ENCODE results near the gene TCOF1. TPM values are rescaled to one million over a fixed set of nuclear protein-coding genes. Genes with fewer than 3 reads are reported as not detected.

The TCOF1 gene
- total RNA-seq, 2 donors from 2014 or later, result 23.4 to 47.0 TPM

DNA sequence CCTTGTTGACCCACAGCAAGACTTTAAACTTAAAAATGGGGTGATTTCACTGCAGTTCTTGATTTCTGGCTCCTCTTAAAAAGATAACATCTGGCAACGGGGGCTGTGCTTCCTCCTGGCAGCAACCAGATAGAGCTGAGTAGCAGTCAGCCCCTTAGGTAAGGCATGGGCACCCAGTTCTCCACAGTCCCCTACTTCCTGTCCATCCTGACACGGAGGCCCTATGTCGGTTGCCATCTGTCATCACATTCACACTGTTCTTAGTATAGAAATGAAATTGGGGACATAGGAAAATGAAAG, 43.5 kb downstream of the TCOF1 start:
- TF ChIP-seq, protein P1, sequence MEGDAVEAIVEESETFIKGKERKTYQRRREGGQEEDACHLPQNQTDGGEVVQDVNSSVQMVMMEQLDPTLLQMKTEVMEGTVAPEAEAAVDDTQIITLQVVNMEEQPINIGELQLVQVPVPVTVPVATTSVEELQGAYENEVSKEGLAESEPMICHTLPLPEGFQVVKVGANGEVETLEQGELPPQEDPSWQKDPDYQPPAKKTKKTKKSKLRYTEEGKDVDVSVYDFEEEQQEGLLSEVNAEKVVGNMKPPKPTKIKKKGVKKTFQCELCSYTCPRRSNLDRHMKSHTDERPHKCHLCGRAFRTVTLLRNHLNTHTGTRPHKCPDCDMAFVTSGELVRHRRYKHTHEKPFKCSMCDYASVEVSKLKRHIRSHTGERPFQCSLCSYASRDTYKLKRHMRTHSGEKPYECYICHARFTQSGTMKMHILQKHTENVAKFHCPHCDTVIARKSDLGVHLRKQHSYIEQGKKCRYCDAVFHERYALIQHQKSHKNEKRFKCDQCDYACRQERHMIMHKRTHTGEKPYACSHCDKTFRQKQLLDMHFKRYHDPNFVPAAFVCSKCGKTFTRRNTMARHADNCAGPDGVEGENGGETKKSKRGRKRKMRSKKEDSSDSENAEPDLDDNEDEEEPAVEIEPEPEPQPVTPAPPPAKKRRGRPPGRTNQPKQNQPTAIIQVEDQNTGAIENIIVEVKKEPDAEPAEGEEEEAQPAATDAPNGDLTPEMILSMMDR (IDR thresholded peaks at IDR 0.05), result no peak
- no peak overlapping the region for H3K4me3 ChIP-seq
- no peak for DNase-seq (ENCODE audit: low spot score)
- ATAC-seq (ENCODE audit: insufficient number of reproducible peaks, low FRiP score, low read depth), result no peak
- H3K36me3 ChIP-seq, result peaks cover 39% of the 10 kb centered on the region
- H3K27ac ChIP-seq, result no peak overlapping the region
- H3K4me1 ChIP-seq (ENCODE audit: control insufficient read depth in 1 of 2, low read depth in 2 of 2), result no peaks in the 10 kb centered on the region
- no peaks in the 10 kb centered on the region for H3K9me3 ChIP-seq
- no peaks in the 10 kb centered on the region for H3K27me3 ChIP-seq (replicated peaks; ENCODE audit: insufficient read depth)

DNA sequence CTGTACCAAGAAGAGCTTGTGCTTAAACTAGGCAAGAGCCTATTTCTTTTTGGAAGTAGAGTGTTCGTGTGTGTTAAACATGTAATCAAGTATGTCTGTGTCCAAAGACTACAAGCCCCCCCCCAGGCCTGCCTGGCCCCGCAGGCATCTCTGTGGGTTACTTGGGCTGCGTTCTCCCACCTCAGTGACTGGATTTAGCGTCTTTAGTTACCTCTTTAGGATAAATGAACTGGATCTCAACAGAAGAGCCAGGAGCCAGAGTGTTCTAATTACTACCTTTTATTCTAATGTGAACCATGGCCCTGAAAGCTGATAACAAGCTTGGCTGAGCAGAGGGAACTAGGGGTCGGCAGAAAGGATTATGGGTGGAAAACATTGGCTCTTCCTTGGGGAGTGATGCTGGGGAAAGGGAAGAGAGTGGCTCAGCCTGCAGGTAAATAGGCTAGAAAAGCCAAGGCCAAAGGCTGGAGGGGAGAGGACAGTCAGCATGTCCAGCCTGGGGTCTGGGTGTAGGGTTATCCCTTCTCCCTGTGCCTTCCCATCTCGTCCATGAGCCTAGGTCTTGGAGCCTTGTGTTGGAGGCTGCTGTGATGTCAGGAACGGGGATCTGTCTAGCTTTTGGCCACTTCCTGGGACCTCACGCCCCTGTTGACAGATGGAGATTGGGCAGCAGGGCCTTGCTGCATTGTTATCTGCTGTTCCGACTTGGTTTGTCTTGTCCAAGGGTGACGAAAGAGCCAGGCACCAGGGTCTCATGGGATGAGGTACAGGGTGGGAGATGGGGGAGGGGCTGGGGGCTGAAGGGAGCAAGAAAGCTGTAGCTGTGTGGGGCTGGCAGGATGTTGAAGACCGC, 44.1 kb downstream of the TCOF1 start:
- Histone ChIP-seq H3K27me3 (replicated peaks; ENCODE audit: insufficient read depth) (no peaks in the 10 kb centered on the region), H3K4me3 (no peak overlapping the region), H3K4me1 (ENCODE audit: control insufficient read depth in 1 of 2, low read depth in 2 of 2) (no peaks in the 10 kb centered on the region), H3K9me3 (no peaks in the 10 kb centered on the region), H3K27ac (no peak overlapping the region), H3K36me3 (peaks cover 33% of the 10 kb centered on the region)
- no peak for DNase-seq (ENCODE audit: low spot score)
- ATAC-seq (ENCODE audit: insufficient number of reproducible peaks, low FRiP score, low read depth), result no peak
- TF ChIP-seq, protein P1 (IDR thresholded peaks at IDR 0.05), result no peak

DNA sequence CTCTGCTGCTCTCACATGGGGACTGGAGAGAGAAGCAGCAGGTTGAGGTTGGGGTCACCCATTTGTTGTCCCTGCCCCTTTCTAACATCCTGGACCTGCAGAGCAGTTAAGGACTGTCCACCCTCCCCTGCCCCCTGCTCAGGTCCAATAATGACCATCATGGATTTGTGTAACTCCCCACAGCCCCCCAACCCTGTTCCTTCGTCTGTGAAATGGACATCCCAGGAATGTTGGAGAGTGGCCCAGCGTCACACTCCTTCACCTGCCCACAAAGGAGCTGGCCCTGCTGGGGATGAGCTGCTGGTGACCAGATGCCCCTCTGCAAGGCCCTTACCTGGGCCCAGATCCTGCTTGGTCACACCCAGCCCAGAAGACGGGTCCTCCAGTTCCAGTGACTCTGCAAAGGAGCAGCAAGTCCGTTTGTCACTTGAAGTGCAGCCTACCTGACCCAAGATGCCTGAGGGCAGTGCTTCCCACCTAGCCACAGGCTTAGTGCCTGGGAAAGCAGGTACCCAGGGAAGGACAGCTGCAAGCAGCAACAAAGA, 44.8 kb downstream of the TCOF1 start:
- ATAC-seq (ENCODE audit: insufficient number of reproducible peaks, low FRiP score, low read depth) (no peak), DNase-seq (ENCODE audit: low spot score) (no peak)
- peaks cover 31% of the 10 kb centered on the region for H3K36me3 ChIP-seq

DNA sequence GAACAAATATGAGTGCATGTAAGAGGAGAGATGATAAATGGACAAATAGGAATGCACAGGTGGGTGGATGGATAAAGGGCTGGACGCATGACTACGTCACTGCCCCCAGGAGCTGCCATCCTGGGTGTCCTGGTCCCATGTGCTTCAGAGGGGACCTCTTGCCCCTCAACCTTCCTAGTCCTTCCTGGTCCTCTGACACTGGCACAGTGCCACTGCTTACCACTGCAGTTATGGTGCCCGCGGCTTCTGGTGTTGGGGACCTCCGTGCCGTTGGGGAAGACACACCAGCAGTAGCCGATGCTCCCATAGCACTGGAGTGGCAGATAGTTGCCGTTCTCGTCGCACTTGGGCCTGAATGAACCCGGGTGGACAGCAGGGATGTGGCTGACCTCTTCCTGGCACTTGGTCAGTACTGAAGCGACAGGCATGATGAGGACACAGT, 45.4 kb downstream of the TCOF1 start:
- Histone ChIP-seq H3K36me3 (peaks cover 26% of the 10 kb centered on the region), H3K9me3 (no peaks in the 10 kb centered on the region), H3K27ac (no peak overlapping the region), H3K4me1 (ENCODE audit: control insufficient read depth in 1 of 2, low read depth in 2 of 2) (no peaks in the 10 kb centered on the region), H3K27me3 (replicated peaks; ENCODE audit: insufficient read depth) (no peaks in the 10 kb centered on the region), H3K4me3 (no peak overlapping the region)
- ATAC-seq (ENCODE audit: insufficient number of reproducible peaks, low FRiP score, low read depth), result no peak
- no peak for DNase-seq (ENCODE audit: low spot score)
- TF ChIP-seq, protein P1 (IDR thresholded peaks at IDR 0.05), result no peak

More for the DNA sequence above, 44.8 kb downstream of the TCOF1 start:
- H3K27ac ChIP-seq, result no peak overlapping the region
- H3K4me3 ChIP-seq, result no peak overlapping the region
- H3K4me1 ChIP-seq (ENCODE audit: control insufficient read depth in 1 of 2, low read depth in 2 of 2), result no peaks in the 10 kb centered on the region
- TF ChIP-seq, protein P1 (IDR thresholded peaks at IDR 0.05), result no peak
- no peaks in the 10 kb centered on the region for H3K27me3 ChIP-seq (replicated peaks; ENCODE audit: insufficient read depth)
- H3K9me3 ChIP-seq, result no peaks in the 10 kb centered on the region

DNA sequence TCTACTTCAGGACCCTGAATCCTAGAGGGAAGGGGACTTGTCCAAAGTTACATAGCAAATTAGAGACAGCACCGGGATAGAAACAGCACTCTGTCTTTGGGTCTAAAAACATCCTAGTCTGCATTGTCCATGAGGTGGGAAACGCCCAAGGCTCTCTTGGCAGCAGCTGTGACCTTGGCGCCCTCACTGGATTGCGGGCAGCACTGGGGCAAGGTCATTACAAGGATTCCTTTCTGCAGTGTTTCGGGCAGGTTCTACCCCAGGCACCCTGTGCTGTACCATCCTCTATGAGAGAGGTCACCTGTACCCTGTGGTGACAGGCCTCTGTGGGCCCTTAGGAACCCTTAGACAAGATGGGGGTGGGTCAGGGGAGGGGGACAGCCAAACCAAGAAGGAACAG, 46.6 kb downstream of the TCOF1 start:
- H3K36me3 ChIP-seq, result peaks cover 17% of the 10 kb centered on the region
- DNase-seq (ENCODE audit: low spot score) (no peak), ATAC-seq (ENCODE audit: insufficient number of reproducible peaks, low FRiP score, low read depth) (no peak)
- no peaks in the 10 kb centered on the region for H3K27me3 ChIP-seq (replicated peaks; ENCODE audit: insufficient read depth)
- H3K9me3 ChIP-seq, result no peaks in the 10 kb centered on the region
- TF ChIP-seq, protein P1 (IDR thresholded peaks at IDR 0.05), result no peak
- H3K27ac ChIP-seq, result no peak overlapping the region
- no peaks in the 10 kb centered on the region for H3K4me1 ChIP-seq (ENCODE audit: control insufficient read depth in 1 of 2, low read depth in 2 of 2)
- H3K4me3 ChIP-seq, result no peak overlapping the region

Measured in thoracic aorta (tissue), 2 donors.